Measurements from ENCODE around the gene ORC3. TPM values are rescaled to one million over a fixed set of nuclear protein-coding genes. Genes with fewer than 3 reads are reported as not detected.

ORC3 gene
- 40.8 TPM for total RNA-seq

- FAIRE-seq (no peak), DNase-seq (ENCODE audit: low spot score in 2 of 2) (peak; percentile 76 to 94)
Observed at GRCh38 chr6:87589693-87590416, at the start of gene ORC3, which contains the start of gene RARS2. ORC3 (plus strand) TSS chr6:87590135; CDS start chr6:87590169, 34 bp downstream. RARS2 (minus strand) TSS chr6:87589987; CDS start chr6:87589957, 30 bp downstream.

DNA sequence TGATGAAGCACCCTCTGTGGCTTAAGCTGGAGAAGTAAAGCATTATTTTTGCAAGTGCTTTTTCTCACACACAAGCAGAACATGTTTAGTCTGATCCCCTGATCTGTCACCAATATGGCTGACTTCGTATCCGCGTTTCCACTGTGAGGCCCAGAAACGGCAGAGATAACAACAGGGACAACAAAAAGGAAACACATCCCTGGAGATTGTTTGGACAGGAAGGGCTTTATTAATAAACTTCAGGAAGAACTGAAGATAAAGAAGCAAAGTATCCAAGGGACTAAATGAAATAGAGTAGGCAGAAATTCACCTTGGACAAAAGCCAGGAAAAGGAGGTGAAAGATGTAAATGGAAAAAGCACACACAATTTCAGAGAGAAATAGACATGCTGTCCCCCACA lies 49.4 kb upstream of the ORC3 start:
- no peak for FAIRE-seq

GRCh38 chr6:87541041-87541440 lies 48.9 kb upstream of the ORC3 start:
- no peak for DNase-seq (ENCODE audit: low spot score in 2 of 2)
- FAIRE-seq: no peak

More for the DNA sequence above, 49.4 kb upstream of the ORC3 start:
- DNase-seq (ENCODE audit: low spot score in 2 of 2): no peak

GRCh38 chr6:87541744-87542143 lies 48.2 kb upstream of the ORC3 start:
- FAIRE-seq (no peak), DNase-seq (ENCODE audit: low spot score in 2 of 2) (no peak)

DNA sequence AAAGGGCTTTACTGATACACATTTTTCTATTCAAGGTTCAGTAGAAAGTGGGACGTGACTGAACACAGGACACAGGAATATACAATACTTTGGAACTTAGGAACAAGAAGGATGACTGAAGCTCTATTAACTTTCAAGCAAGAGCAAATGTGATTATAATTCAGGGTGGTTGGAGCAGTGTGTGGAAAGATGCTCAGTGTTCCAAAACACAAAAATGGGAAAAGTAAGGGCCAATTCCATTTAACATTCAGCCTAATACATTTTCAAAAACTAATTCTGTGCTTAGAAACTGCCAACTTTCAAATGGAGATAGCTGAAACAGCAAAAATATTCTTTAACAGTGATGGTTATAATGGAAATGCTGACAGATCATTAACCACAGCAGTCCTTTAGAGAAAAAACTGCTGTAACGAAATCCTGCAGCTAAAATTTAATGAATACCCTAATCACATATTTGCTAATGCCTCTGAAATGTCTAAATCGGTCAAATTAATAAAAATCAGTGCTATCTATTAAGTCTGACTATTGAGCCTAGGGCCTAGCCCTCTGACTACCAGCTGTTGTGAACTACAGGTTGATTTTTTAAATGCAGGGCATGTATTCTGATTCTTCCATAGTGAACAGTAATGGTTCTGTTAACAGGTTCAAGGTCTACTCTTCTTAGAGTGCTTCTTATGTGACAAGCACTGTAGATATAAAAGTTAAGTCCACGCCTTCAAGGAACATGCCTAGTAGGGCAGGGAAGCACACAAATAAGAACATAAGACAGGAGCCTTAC lies 46.0 kb upstream of the ORC3 start:
- FAIRE-seq: no peak
- DNase-seq (ENCODE audit: low spot score in 2 of 2): no peak

DNA sequence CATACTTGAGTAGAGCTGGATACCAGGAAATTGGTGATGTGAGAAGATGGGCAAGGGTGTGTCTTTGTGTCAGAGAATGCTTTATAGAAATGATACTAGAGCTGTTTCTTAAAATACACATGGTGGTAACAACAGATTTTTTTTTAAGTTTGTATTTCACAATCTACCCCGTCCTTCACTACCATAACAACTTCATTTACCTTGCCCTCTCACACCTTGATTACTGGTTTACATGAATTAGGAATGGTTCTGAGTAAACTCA lies 45.5 kb upstream of the ORC3 start:
- FAIRE-seq (no peak), DNase-seq (ENCODE audit: low spot score in 2 of 2) (no peak)

DNA sequence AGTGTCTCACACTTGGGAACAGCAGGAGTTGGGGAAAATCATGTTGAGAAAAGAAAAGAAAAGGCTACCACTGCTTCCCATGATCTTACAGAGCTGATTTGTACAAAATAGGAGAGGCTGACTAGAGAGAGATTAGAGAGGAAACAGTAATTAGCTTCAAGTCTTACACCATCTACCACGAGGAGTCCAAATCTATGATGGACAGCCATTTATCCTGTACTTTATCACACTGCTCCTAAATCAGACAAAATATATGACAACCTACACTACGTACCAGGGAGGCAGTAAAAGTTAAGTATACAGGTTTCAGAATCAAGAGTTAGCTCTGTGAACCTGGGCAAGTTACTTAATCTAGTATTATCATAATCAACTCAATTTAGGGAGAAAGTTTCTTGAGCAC lies 38.1 kb upstream of the ORC3 start:
- DNase-seq (ENCODE audit: low spot score in 2 of 2) (no peak), FAIRE-seq (no peak)

GRCh38 chr6:87553159-87553765 lies 36.7 kb upstream of the ORC3 start:
- no peak for FAIRE-seq
- DNase-seq (ENCODE audit: low spot score in 2 of 2): no peak

DNA sequence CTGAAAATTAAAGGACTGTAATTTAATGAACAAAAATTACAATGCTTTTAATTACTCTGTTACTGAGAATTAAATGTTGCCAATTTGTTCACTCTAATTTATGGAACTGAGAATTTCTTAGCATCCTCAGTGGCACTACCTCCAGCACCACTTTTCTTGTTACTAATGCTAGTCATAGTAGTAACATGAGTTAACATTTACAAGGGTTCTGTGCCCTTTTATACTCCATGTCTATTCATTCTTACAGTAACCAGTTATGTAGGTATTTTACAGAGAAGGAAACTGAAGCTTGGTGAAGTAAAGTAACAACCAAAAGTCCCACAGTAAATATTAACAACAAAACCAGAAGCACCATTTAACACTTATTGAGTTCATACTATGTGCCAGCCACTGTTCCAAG lies 34.4 kb upstream of the ORC3 start:
- no peak for FAIRE-seq

GRCh38 chr6:87558446-87558845 lies 31.5 kb upstream of the ORC3 start:
- DNase-seq (ENCODE audit: low spot score in 2 of 2): no peak
- FAIRE-seq: no peak

More for the DNA sequence above, 34.4 kb upstream of the ORC3 start:
- no peak for DNase-seq (ENCODE audit: low spot score in 2 of 2)

DNA sequence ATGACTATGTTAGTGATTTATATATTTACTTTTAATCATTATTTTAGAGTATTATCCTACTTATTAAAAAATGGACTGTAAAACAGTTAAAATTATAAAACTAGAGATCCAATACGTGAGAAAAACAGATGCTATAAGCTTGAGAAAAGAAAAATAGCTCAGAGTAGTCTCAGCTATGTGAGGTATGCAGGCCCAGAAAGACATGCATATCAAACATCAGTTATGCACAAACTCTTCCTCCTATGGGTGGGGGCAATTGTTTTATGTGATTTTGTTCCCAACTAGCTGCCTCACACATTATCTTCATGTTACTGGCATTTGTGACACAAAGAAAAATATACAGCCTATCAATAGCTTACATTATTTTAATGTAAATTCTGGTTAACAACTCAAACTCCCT lies 28.9 kb upstream of the ORC3 start:
- DNase-seq (ENCODE audit: low spot score in 2 of 2): no peak
- FAIRE-seq: no peak

DNA sequence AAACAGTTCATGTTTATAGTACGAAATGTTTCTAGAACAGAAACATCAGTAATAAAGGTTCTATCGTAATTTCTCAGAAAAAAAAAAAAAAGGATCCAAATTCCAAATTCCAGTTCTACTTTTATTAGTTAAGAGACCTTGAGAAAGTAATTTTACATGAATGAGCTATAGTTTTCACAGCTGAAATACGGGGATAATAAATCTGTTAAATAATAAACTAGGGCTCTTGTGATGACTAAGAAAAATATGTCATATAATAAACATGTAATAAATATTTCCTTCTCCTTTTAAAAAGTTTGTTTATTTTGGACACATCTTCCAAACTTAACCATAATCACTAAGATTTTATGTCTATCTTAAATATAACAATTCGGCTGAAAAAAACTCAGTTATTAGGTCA lies 17.9 kb upstream of the ORC3 start:
- no peak for DNase-seq (ENCODE audit: low spot score in 2 of 2)
- no peak for FAIRE-seq

DNA sequence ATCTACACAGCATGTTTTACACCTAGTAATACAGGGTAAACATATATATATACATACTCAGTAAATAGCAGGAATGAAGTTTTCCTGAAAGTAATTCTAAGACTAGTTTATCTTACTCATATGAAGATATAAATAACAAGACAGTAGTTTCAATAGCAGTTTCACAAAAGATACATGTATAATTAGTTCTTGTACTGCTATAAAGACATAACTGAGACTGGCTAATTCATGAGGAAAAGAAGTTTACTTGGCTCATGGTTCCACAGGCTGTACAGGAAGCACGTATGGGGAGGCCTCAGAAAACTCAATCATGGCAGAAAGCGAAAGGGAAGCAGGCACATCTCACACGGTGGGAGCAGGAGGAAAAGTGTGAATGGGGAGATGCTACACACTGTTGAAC lies 17.1 kb upstream of the ORC3 start:
- FAIRE-seq: no peak
- no peak for DNase-seq (ENCODE audit: low spot score in 2 of 2)

DNA sequence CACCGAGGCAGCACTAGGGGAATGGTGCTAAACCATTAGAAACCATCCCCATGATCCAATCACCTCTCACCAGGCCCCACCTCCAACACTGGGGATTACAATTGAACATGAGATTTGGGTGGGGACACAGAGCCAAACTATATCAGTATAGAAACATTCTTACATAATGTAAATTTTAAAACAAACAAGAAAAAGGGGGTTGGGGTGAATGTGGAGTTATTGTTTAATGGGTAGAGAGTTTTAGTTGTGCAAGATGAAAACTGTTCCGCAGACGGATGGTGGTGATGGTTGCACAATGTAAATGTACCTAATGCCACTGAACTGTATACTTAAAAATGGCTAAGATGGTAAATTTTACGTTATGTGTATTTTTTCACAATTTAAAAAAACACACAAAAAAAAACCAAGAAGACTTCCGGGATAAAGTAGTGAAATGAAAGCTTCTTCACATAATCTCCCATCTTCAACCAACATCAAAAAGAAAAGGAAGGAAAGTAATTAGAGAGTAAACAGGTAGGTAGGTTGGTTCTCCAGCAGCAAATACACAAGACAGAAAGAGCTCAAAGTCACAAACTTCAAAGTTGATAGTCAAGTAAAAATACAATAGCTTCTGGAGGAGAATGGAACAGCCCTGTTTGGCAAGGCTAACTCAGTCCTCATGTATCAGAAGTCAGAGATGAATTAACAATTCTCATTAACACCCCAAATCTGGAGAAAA lies 16.5 kb upstream of the ORC3 start:
- DNase-seq (ENCODE audit: low spot score in 2 of 2) (no peak), FAIRE-seq (no peak)

DNA sequence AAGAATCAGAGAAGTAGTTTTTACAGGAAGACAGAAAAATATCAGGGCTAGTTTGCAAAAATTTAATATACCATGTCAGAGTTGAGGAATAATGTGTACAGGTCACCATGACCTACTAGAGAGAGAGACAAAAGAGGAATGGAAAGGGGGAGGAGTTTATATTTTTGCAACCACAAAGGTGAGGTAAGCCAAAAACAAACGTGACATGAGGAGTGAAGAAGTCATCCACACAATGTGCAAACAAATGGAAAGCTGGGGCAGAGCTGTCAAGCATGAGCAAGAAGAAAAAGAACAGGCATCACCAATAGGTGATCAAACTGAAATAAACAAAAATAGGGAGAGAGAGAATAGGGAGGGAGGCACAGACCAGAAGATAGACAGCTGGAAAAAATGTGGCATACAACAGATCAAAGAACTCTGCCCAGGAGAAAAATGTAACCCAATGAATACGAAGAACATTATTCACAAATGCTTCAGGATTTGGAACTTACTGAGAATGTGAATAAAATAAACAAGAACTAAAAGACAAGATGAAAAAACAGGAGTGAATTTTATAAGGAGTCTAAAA lies 15.6 kb upstream of the ORC3 start:
- FAIRE-seq: no peak

DNA sequence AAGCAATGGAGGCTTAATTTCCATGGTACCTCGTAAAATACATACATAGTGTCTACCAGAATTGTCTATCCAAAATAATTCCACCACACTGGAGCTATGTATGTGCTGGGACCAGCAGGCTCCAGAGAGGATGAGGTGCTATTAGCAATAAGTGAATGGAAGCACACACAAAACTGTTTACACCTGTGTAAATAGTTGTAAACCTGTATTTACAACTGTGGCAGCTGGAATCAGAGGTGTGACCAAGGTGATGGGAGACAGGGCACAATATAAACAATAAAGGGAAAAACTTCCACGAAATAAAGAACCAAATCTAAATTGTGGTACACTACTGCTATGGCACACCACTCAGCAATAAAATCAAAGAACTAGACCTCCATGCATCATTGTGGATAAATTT lies 14.5 kb upstream of the ORC3 start:
- FAIRE-seq: no peak
- no peak for DNase-seq (ENCODE audit: low spot score in 2 of 2)

More for the DNA sequence above, 15.6 kb upstream of the ORC3 start:
- no peak for DNase-seq (ENCODE audit: low spot score in 2 of 2)

DNA sequence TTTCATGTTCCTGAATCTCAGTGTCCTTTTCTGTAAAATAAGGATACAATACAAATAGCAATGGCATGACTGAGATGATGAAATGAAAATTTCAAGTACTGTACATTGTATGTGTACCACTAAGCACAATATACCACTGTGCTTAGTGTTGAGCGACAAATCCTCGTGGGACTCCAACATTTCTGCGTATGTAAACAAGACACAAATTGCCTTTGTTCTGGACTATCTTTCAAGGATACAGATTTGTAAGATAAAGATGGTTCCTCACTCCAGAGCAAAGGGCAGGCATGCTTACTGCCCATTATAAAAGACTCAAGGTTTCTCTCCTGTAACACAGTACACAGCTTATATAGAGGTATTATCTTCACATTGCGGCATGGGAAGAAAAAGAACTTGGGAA lies 6.1 kb upstream of the ORC3 start:
- no peak for FAIRE-seq
- no peak for DNase-seq (ENCODE audit: low spot score in 2 of 2)

DNA sequence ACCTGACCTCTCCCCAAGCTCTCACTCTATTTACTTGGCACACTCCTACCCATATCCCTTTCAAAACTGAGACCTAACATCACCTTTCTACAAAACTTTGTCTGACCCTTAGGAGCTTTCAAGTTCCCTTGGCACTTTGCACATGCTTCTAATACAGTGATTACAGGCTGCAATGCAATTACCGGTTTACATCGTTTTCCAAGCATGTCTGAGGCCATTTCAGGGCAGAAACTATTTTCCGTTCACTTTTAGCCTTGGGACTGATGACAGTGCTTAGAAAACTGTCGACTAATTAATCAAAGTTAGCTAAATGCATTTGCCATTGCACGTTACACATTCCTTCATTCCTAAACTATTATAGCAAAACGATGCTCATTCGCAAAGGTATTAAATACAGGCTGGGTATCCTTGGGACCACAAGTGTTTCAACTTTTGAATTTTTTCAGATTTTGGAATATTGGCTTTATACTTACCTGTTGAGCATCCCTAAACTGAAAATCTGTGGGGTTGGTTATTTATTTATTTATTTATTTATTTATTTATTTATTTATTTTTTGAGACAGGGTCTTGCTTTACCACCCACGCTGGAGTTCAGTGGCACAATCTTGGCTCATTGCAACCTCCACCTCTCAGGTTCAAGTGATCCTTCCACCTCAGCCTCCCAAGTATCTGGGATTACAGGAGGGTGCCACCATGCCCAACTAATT lies 3.4 kb upstream of the ORC3 start:
- FAIRE-seq: no peak
- no peak for DNase-seq (ENCODE audit: low spot score in 2 of 2)

GRCh38 chr6:87588756-87589407 lies 1.1 kb upstream of the ORC3 start:
- FAIRE-seq: no peak
- DNase-seq (ENCODE audit: low spot score in 2 of 2): no peak
